ENCODE data around the gene SERPINA3. TPM values are rescaled to one million over a fixed set of nuclear protein-coding genes. Genes with fewer than 3 reads are reported as not detected.

SERPINA3 gene
- total RNA-seq, 1 donor from 2014 or later, result not detected

GRCh38 chr14:94670692-94671285 lies 58.6 kb downstream of the SERPINA3 start:
- no peaks in the 10 kb centered on the region for H3K27me3 ChIP-seq
- no peaks in the 10 kb centered on the region for H3K9me3 ChIP-seq (ENCODE audit: low read depth)
- H3K4me1 ChIP-seq, result peaks cover 5% of the 10 kb centered on the region
- no peaks in the 10 kb centered on the region for H3K36me3 ChIP-seq
- no peaks in the 10 kb centered on the region for H3K9me3 Mint-ChIP-seq
- no peak overlapping the region for H2AFZ ChIP-seq (replicated peaks)
- no peaks in the 10 kb centered on the region for H3F3A ChIP-seq (ENCODE audit: low read depth)
- H3K9ac ChIP-seq, result no peak overlapping the region
- H3K4me1 Mint-ChIP-seq, result peaks cover 12% of the 10 kb centered on the region
- no peak overlapping the region for H3K4me3 ChIP-seq
- no peak overlapping the region for H3K4me2 ChIP-seq
- H3K79me2 ChIP-seq (ENCODE audit: low read depth), result no peaks in the 10 kb centered on the region
- H3K4me3 Mint-ChIP-seq, result no peak overlapping the region
- no peak overlapping the region for H3K27ac Mint-ChIP-seq
- peaks cover 3% of the 10 kb centered on the region for H3K27me3 Mint-ChIP-seq (ENCODE audit: insufficient read depth, low read depth)
- DNase-seq (ENCODE audit: low spot score), result no peak
- TF ChIP-seq EZH2phosphoT487 (IDR thresholded peaks at IDR 0.05), result no peak
- no peak for TF ChIP-seq EZH2 (IDR thresholded peaks at IDR 0.05)
- TF ChIP-seq CTCF (IDR thresholded peaks at IDR 0.05), result no peak
- no peaks in the 10 kb centered on the region for H3K36me3 Mint-ChIP-seq
- no peak overlapping the region for H3K27ac ChIP-seq
- H4K20me1 ChIP-seq (ENCODE audit: low read depth), result no peaks in the 10 kb centered on the region

GRCh38 chr14:94671870-94672444 lies 59.8 kb downstream of the SERPINA3 start:
- H3K4me3 Mint-ChIP-seq, result no peak overlapping the region
- H3K36me3 Mint-ChIP-seq, result no peaks in the 10 kb centered on the region
- Histone ChIP-seq H3K4me1 (peaks cover 5% of the 10 kb centered on the region), H2AFZ (replicated peaks) (no peak overlapping the region), H3F3A (ENCODE audit: low read depth) (no peaks in the 10 kb centered on the region), H3K27me3 (no peaks in the 10 kb centered on the region), H3K4me3 (no peak overlapping the region), H3K79me2 (ENCODE audit: low read depth) (no peaks in the 10 kb centered on the region), H3K9ac (no peak overlapping the region), H3K27ac (no peak overlapping the region), H4K20me1 (ENCODE audit: low read depth) (no peaks in the 10 kb centered on the region), H3K36me3 (no peaks in the 10 kb centered on the region), H3K9me3 (ENCODE audit: low read depth) (no peaks in the 10 kb centered on the region), H3K4me2 (no peak overlapping the region)
- no peaks in the 10 kb centered on the region for H3K9me3 Mint-ChIP-seq
- peaks cover 12% of the 10 kb centered on the region for H3K4me1 Mint-ChIP-seq
- TF ChIP-seq EZH2 (IDR thresholded peaks at IDR 0.05) (no peak), EZH2phosphoT487 (IDR thresholded peaks at IDR 0.05) (no peak), CTCF (IDR thresholded peaks at IDR 0.05) (peak; percentile 51)
- H3K27ac Mint-ChIP-seq, result no peak overlapping the region
- peak; percentile 44 for DNase-seq (ENCODE audit: low spot score)
- H3K27me3 Mint-ChIP-seq (ENCODE audit: insufficient read depth, low read depth), result peaks cover 3% of the 10 kb centered on the region

GRCh38 chr14:94673071-94673470 lies 60.9 kb downstream of the SERPINA3 start:
- Mint-ChIP-seq H3K4me1 (peaks cover 12% of the 10 kb centered on the region), H3K9me3 (no peaks in the 10 kb centered on the region), H3K36me3 (no peaks in the 10 kb centered on the region), H3K27me3 (ENCODE audit: insufficient read depth, low read depth) (peaks cover 3% of the 10 kb centered on the region), H3K27ac (no peak overlapping the region), H3K4me3 (no peak overlapping the region)
- H3K4me2 ChIP-seq, result no peak overlapping the region
- no peak overlapping the region for H3K9ac ChIP-seq
- no peak overlapping the region for H2AFZ ChIP-seq (replicated peaks)
- H3K9me3 ChIP-seq (ENCODE audit: low read depth), result no peaks in the 10 kb centered on the region
- no peak for TF ChIP-seq EZH2phosphoT487 (IDR thresholded peaks at IDR 0.05)
- no peak for TF ChIP-seq CTCF (IDR thresholded peaks at IDR 0.05)
- TF ChIP-seq EZH2 (IDR thresholded peaks at IDR 0.05), result no peak
- H4K20me1 ChIP-seq (ENCODE audit: low read depth), result no peaks in the 10 kb centered on the region
- no peaks in the 10 kb centered on the region for H3K27me3 ChIP-seq
- DNase-seq (ENCODE audit: low spot score), result no peak
- H3K36me3 ChIP-seq, result no peaks in the 10 kb centered on the region
- peaks cover 5% of the 10 kb centered on the region for H3K4me1 ChIP-seq
- H3K4me3 ChIP-seq, result no peak overlapping the region
- no peak overlapping the region for H3K27ac ChIP-seq
- no peaks in the 10 kb centered on the region for H3F3A ChIP-seq (ENCODE audit: low read depth)
- no peaks in the 10 kb centered on the region for H3K79me2 ChIP-seq (ENCODE audit: low read depth)

Other genes with a start within 250 kb of the SERPINA3 start
- not detected in 2 replicates for gene SERPINA2, start 245.7 kb upstream of the SERPINA3 start, total RNA-seq (ENCODE audit: low replicate concordance)
- gene SERPINA1, start 223.8 kb upstream of the SERPINA3 start, total RNA-seq (ENCODE audit: low replicate concordance), result 0.13 and 0.43 TPM in 2 replicates
- gene SERPINA11, start 159.6 kb upstream of the SERPINA3 start, total RNA-seq (ENCODE audit: low replicate concordance), result not detected in 2 replicates
- not detected in 2 replicates for gene SERPINA9, start 136.2 kb upstream of the SERPINA3 start, total RNA-seq (ENCODE audit: low replicate concordance)
- gene SERPINA12, start 102.9 kb upstream of the SERPINA3 start, total RNA-seq (ENCODE audit: low replicate concordance), result not detected in 2 replicates
- not detected in 2 replicates for gene SERPINA4, start 50.9 kb upstream of the SERPINA3 start, total RNA-seq (ENCODE audit: low replicate concordance)
- 3.1 and 3.5 TPM in 2 replicates for gene SERPINA5, start 31.0 kb upstream of the SERPINA3 start, total RNA-seq (ENCODE audit: low replicate concordance)
- gene GSC, start 157.7 kb downstream of the SERPINA3 start, total RNA-seq (ENCODE audit: low replicate concordance), result 1.1 and 2.8 TPM in 2 replicates